ENCODE measurements around the gene ADAM23.

The ADAM23 gene

GRCh38 chr2:206520450-206520849 lies 77.1 kb downstream of the ADAM23 start:
- Histone ChIP-seq H3K36me3 (ENCODE audit: control insufficient read depth, insufficient read depth, low read length) (no peaks in the 10 kb centered on the region), H3K4me3 (ENCODE audit: low read length) (no peak overlapping the region), H3K27me3 (ENCODE audit: control insufficient read depth, insufficient read depth, low read length) (no peaks in the 10 kb centered on the region), H3K9me3 (ENCODE audit: control insufficient read depth, low read length) (no peaks in the 10 kb centered on the region), H3K4me1 (ENCODE audit: control insufficient read depth, insufficient read depth, low read length) (no peaks in the 10 kb centered on the region), H3K9ac (ENCODE audit: low read length) (no peak overlapping the region)

GRCh38 chr2:206521115-206521514 lies 77.8 kb downstream of the ADAM23 start:
- no peak overlapping the region for H3K9ac ChIP-seq (ENCODE audit: low read length)
- no peak overlapping the region for H3K4me3 ChIP-seq (ENCODE audit: low read length)
- no peaks in the 10 kb centered on the region for H3K36me3 ChIP-seq (ENCODE audit: control insufficient read depth, insufficient read depth, low read length)
- no peaks in the 10 kb centered on the region for H3K4me1 ChIP-seq (ENCODE audit: control insufficient read depth, insufficient read depth, low read length)
- H3K27me3 ChIP-seq (ENCODE audit: control insufficient read depth, insufficient read depth, low read length), result no peaks in the 10 kb centered on the region
- no peaks in the 10 kb centered on the region for H3K9me3 ChIP-seq (ENCODE audit: control insufficient read depth, low read length)

- H3K27me3 ChIP-seq (ENCODE audit: control insufficient read depth, insufficient read depth, low read length), result no peaks in the 10 kb centered on the region
Observed at GRCh38 chr2:206521612-206522011, 78.3 kb downstream of the ADAM23 start.

GRCh38 chr2:206526416-206526815 lies 83.1 kb downstream of the ADAM23 start:
- Histone ChIP-seq H3K36me3 (ENCODE audit: control insufficient read depth, insufficient read depth, low read length) (no peaks in the 10 kb centered on the region), H3K9me3 (ENCODE audit: control insufficient read depth, low read length) (no peaks in the 10 kb centered on the region), H3K4me3 (ENCODE audit: low read length) (no peak overlapping the region), H3K27me3 (ENCODE audit: control insufficient read depth, insufficient read depth, low read length) (no peaks in the 10 kb centered on the region), H3K4me1 (ENCODE audit: control insufficient read depth, insufficient read depth, low read length) (no peaks in the 10 kb centered on the region), H3K9ac (ENCODE audit: low read length) (no peak overlapping the region)

More at GRCh38 chr2:206521612-206522011, 78.3 kb downstream of the ADAM23 start:
- no peak overlapping the region for H3K9ac ChIP-seq (ENCODE audit: low read length)
- no peak overlapping the region for H3K4me3 ChIP-seq (ENCODE audit: low read length)
- no peaks in the 10 kb centered on the region for H3K9me3 ChIP-seq (ENCODE audit: control insufficient read depth, low read length)
- no peaks in the 10 kb centered on the region for H3K4me1 ChIP-seq (ENCODE audit: control insufficient read depth, insufficient read depth, low read length)
- no peaks in the 10 kb centered on the region for H3K36me3 ChIP-seq (ENCODE audit: control insufficient read depth, insufficient read depth, low read length)

GRCh38 chr2:206527153-206527552 lies 83.8 kb downstream of the ADAM23 start:
- no peaks in the 10 kb centered on the region for H3K4me1 ChIP-seq (ENCODE audit: control insufficient read depth, insufficient read depth, low read length)
- H3K9me3 ChIP-seq (ENCODE audit: control insufficient read depth, low read length), result no peaks in the 10 kb centered on the region
- no peaks in the 10 kb centered on the region for H3K36me3 ChIP-seq (ENCODE audit: control insufficient read depth, insufficient read depth, low read length)
- H3K4me3 ChIP-seq (ENCODE audit: low read length), result no peak overlapping the region
- H3K27me3 ChIP-seq (ENCODE audit: control insufficient read depth, insufficient read depth, low read length), result no peaks in the 10 kb centered on the region
- no peak overlapping the region for H3K9ac ChIP-seq (ENCODE audit: low read length)

GRCh38 chr2:206530727-206531126 lies 87.4 kb downstream of the ADAM23 start:
- no peaks in the 10 kb centered on the region for H3K27me3 ChIP-seq (ENCODE audit: control insufficient read depth, insufficient read depth, low read length)
- H3K4me3 ChIP-seq (ENCODE audit: low read length), result no peak overlapping the region
- no peaks in the 10 kb centered on the region for H3K36me3 ChIP-seq (ENCODE audit: control insufficient read depth, insufficient read depth, low read length)
- H3K9ac ChIP-seq (ENCODE audit: low read length), result no peak overlapping the region
- H3K4me1 ChIP-seq (ENCODE audit: control insufficient read depth, insufficient read depth, low read length), result no peaks in the 10 kb centered on the region
- H3K9me3 ChIP-seq (ENCODE audit: control insufficient read depth, low read length), result no peaks in the 10 kb centered on the region

GRCh38 chr2:206531996-206532543 lies 88.7 kb downstream of the ADAM23 start:
- Histone ChIP-seq H3K27me3 (ENCODE audit: control insufficient read depth, insufficient read depth, low read length) (no peaks in the 10 kb centered on the region), H3K36me3 (ENCODE audit: control insufficient read depth, insufficient read depth, low read length) (no peaks in the 10 kb centered on the region), H3K9me3 (ENCODE audit: control insufficient read depth, low read length) (no peaks in the 10 kb centered on the region), H3K4me3 (ENCODE audit: low read length) (no peak overlapping the region), H3K4me1 (ENCODE audit: control insufficient read depth, insufficient read depth, low read length) (no peaks in the 10 kb centered on the region), H3K9ac (ENCODE audit: low read length) (no peak overlapping the region)

GRCh38 chr2:206533977-206534376 lies 90.6 kb downstream of the ADAM23 start:
- H3K9me3 ChIP-seq (ENCODE audit: control insufficient read depth, low read length), result no peaks in the 10 kb centered on the region

GRCh38 chr2:206535260-206535986 lies 92.1 kb downstream of the ADAM23 start:
- no peaks in the 10 kb centered on the region for H3K27me3 ChIP-seq (ENCODE audit: control insufficient read depth, insufficient read depth, low read length)
- H3K9ac ChIP-seq (ENCODE audit: low read length), result no peak overlapping the region
- no peak overlapping the region for H3K4me3 ChIP-seq (ENCODE audit: low read length)
- H3K4me1 ChIP-seq (ENCODE audit: control insufficient read depth, insufficient read depth, low read length), result no peaks in the 10 kb centered on the region
- no peaks in the 10 kb centered on the region for H3K9me3 ChIP-seq (ENCODE audit: control insufficient read depth, low read length)
- no peaks in the 10 kb centered on the region for H3K36me3 ChIP-seq (ENCODE audit: control insufficient read depth, insufficient read depth, low read length)

More at GRCh38 chr2:206533977-206534376, 90.6 kb downstream of the ADAM23 start:
- no peaks in the 10 kb centered on the region for H3K27me3 ChIP-seq (ENCODE audit: control insufficient read depth, insufficient read depth, low read length)
- H3K9ac ChIP-seq (ENCODE audit: low read length), result no peak overlapping the region
- no peak overlapping the region for H3K4me3 ChIP-seq (ENCODE audit: low read length)
- H3K4me1 ChIP-seq (ENCODE audit: control insufficient read depth, insufficient read depth, low read length), result no peaks in the 10 kb centered on the region
- H3K36me3 ChIP-seq (ENCODE audit: control insufficient read depth, insufficient read depth, low read length), result no peaks in the 10 kb centered on the region

GRCh38 chr2:206540757-206541156 lies 97.4 kb downstream of the ADAM23 start:
- H3K4me3 ChIP-seq (ENCODE audit: low read length), result no peak overlapping the region
- H3K9ac ChIP-seq (ENCODE audit: low read length), result no peak overlapping the region
- no peaks in the 10 kb centered on the region for H3K4me1 ChIP-seq (ENCODE audit: control insufficient read depth, insufficient read depth, low read length)
- no peaks in the 10 kb centered on the region for H3K36me3 ChIP-seq (ENCODE audit: control insufficient read depth, insufficient read depth, low read length)
- no peaks in the 10 kb centered on the region for H3K9me3 ChIP-seq (ENCODE audit: control insufficient read depth, low read length)
- no peaks in the 10 kb centered on the region for H3K27me3 ChIP-seq (ENCODE audit: control insufficient read depth, insufficient read depth, low read length)

- no peak overlapping the region for H3K4me3 ChIP-seq (ENCODE audit: low read length)
- H3K27me3 ChIP-seq (ENCODE audit: control insufficient read depth, insufficient read depth, low read length), result no peaks in the 10 kb centered on the region
- no peaks in the 10 kb centered on the region for H3K36me3 ChIP-seq (ENCODE audit: control insufficient read depth, insufficient read depth, low read length)
- no peak overlapping the region for H3K9ac ChIP-seq (ENCODE audit: low read length)
- H3K9me3 ChIP-seq (ENCODE audit: control insufficient read depth, low read length), result no peaks in the 10 kb centered on the region
- no peaks in the 10 kb centered on the region for H3K4me1 ChIP-seq (ENCODE audit: control insufficient read depth, insufficient read depth, low read length)
Observed at GRCh38 chr2:206543073-206543472, 99.7 kb downstream of the ADAM23 start.

- Histone ChIP-seq H3K9me3 (ENCODE audit: control insufficient read depth, low read length) (no peaks in the 10 kb centered on the region), H3K27me3 (ENCODE audit: control insufficient read depth, insufficient read depth, low read length) (no peaks in the 10 kb centered on the region), H3K36me3 (ENCODE audit: control insufficient read depth, insufficient read depth, low read length) (no peaks in the 10 kb centered on the region), H3K4me1 (ENCODE audit: control insufficient read depth, insufficient read depth, low read length) (no peaks in the 10 kb centered on the region), H3K4me3 (ENCODE audit: low read length) (no peak overlapping the region), H3K9ac (ENCODE audit: low read length) (no peak overlapping the region)
Observed at GRCh38 chr2:206548383-206548782, 105.1 kb downstream of the ADAM23 start.

Measured in mucosa of stomach (tissue), 1 donor.